GM19023 (cell line): ENCODE data around the gene BCAP31.
"Not testable (repeated sequence)": the region's sequence is repeated elsewhere in the genome, so short reads cannot be mapped to it uniquely, and the experiment has no call there.

Experiments used
- ATAC-seq: cut with Tn5 transposase; IDR thresholded peaks from one replicate; pipeline ENCODE4 v1.9.1; 2021; ENCODE audit warnings: mild to moderate bottlenecking, moderate library complexity; ENCODE audit not compliant: unreplicated experiment

BCAP31 gene

GRCh38 chrX:153685156-153685536 is 39.0 kb downstream of the BCAP31 start:
- ATAC-seq: no peak

DNA sequence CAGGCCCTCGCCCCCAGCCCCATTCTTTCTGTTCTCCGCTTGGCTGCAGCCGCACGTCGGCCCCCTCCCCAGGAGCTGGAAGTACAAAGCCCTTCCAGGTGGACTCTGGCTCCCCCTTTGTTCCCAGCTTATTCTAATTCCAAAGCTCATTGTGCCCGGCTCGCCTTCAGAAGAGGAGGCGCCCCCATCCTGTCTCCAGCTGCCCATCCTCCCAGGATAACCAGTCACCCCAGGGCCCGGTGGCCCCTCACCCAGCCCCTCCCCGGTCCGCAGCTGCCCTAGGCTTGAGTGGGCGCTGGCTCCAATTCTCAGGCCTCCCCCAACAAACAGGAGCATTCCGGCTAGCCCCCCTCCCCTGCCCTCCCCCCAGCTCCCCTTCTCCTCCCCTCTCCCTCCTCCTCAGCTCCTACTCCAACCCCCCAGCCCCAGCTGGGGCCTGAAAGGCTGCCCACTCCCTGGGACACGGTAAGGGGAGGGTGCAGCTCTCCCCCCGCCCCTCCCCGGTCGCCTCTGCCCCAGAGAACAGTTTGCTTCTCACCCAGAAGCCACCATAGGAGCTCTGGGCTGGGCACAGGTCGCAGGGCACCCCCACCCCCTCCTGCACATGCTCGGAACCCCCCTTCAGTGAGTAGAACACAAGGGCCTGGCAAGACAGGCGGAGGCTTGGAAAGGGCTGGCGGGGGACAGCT is 39.6 kb downstream of the BCAP31 start:
- ATAC-seq: no peak

- not testable (repeated sequence) for ATAC-seq
These were observed 40.7 kb downstream of the BCAP31 start for GRCh38 chrX:153683486-153683885.

DNA sequence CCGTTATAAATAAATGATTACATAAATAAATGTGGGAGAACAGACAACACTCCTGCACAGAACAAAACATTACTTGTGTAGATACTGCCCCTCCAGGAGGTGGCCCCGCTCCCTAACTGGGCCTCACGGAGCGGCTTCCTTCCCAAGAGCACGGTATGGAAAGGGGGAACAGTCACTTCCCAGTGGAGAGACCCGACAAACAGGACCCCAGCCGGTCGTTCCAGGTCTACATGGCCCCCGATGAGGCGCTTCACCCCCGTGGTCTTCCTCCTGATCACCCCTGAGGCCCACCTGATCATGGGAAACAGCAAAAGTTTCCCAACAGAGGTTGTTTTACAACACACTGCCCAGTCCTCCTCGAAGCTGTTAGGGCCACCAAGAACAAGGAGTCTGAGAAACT is 43.0 kb downstream of the BCAP31 start:
- ATAC-seq: no peak

GRCh38 chrX:153674219-153674851 is 49.9 kb downstream of the BCAP31 start:
- ATAC-seq: no peak

DNA sequence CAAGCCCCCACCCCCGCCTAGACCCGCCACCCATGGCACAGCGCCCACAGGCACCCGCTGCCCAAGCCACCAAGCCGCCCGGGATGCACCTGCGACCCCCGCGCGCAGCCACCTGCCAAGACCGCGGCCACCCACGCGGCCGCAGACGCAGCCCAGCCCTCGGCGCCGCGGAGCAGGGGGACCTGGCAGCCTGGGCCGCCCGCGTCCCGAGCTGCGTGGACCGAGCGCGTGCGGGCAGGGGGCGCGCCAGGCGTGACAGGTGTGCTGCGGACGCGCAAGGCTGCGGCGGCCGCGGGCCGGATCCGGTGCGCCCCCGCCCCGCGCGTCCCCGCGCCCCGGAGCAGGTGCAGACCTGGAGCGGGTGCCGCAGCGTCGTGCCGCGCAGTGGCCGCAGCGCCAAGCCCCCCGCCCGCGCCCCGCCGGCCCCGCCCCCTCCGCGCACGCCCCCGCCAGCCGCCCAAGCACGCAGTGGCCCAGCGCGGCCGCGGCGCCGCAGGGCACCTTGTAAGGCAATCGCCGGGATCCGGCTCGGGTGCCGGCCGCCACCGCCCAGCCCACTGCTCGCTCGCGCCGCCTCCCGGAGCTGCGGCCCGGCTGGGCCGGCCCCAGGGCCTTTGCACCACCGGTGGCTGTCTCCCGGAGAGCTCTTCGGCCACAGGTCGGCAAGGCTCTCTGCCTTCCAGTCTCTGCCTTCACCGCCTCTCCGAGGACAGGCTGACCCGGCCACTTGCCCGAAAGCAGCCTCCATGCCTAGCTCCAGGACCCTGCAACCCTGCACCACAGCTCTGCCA is 50.6 kb downstream of the BCAP31 start, which contains the start of gene PNCK:
PNCK (minus strand) TSS at position 386 of the 791 bp plus-strand sequence. CDS start 737 bp downstream, outside the sequence.
- no peak for ATAC-seq

DNA sequence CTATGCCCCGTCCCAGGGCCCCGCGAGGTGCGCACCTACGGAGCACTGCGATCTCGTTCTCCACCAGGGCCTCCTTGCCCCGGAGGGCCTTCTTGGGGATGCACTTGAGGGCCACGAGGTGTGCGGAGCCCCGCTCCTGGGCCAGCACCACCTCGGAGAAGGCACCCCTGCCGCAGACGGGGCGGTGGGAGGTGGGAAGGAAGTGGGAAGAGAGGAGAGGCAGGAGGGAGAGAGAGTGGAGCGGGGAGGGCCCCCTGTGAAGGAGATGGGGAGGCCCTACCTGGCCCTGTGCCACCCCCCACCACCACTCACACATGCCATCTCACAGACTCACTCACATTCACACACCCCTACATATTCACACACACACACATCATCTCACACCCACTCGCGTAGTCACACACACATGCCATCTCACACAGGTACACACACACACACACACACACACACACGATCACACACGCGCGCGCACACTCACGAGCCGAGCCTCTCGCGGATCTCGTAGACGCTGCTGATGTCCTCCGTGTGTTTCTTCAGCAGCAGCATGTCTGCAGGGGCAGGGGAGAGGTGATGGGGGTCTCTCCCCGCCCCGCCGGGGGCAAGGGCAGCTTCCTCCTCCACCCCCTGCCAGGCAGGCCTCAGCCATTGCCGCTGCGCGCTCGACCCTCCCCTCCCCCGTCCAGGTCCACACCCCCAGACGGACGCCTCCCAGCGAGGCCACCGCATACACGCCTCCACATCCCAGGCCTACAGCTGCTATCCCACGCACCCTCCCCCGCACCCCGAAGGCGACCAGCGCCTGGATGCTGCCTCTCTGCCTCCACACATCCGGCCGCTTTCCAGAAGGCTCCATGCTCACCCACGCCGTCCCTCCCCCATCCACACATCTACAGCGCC is 51.4 kb downstream of the BCAP31 start:
- ATAC-seq: no peak

DNA sequence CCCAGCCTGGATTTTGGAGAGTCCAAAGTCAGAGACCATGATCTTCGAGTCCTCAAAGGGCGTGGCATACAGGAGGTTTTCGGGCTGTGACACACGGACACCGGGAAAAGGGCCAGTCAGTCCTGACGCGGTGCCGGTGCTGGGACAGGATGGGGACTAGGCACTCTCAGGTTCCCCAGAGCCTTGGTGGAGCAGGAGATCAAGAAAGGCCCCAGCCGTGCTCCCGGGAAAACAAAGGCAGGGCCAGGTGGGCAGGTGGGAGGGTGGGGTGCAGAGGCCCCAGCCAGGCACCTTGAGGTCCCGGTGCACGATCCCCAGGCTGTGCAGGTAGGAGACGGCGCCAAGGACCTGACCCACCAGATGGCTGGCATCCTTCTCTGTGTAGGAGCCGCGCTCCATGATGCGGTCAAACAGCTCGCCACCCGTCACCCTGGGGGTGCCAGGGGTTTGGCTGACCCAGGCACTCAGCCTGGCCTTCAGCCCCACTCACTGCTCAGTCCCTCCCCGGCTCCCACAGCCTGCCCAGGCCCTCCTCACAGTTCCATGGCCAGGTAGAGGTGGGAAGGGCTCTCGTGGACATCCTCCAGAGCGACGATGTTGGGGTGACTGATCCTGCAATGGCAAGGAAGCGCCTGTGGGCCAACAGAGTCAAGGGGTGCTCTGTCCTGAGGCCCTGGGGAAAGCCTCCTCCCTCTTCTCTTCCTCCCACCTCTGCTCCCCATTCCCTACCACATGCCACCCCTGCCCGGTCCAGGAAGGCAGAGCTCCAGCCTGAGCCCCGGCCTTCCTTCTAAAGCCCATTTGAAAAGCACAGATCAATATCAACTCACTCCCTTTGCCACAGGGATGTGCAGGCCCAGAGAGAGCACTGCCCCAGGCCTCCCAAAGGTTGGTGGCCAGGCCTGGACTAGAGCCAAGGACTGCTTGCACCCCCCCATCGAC is 52.3 kb downstream of the BCAP31 start:
- ATAC-seq: no peak

GRCh38 chrX:153670748-153671588 is 53.2 kb downstream of the BCAP31 start:
- ATAC-seq: no peak

GRCh38 chrX:153669901-153670731 is 54.1 kb downstream of the BCAP31 start:
- ATAC-seq: no peak

- ATAC-seq: no peak
These were observed 54.9 kb downstream of the BCAP31 start for GRCh38 chrX:153669174-153669890.

- ATAC-seq: no peak
These were observed 55.6 kb downstream of the BCAP31 start for GRCh38 chrX:153668423-153669173.

- peak; percentile 52 for ATAC-seq
These were observed 56.2 kb downstream of the BCAP31 start for GRCh38 chrX:153667956-153668396.

GRCh38 chrX:153667281-153667955 is 56.8 kb downstream of the BCAP31 start:
- no peak for ATAC-seq

DNA sequence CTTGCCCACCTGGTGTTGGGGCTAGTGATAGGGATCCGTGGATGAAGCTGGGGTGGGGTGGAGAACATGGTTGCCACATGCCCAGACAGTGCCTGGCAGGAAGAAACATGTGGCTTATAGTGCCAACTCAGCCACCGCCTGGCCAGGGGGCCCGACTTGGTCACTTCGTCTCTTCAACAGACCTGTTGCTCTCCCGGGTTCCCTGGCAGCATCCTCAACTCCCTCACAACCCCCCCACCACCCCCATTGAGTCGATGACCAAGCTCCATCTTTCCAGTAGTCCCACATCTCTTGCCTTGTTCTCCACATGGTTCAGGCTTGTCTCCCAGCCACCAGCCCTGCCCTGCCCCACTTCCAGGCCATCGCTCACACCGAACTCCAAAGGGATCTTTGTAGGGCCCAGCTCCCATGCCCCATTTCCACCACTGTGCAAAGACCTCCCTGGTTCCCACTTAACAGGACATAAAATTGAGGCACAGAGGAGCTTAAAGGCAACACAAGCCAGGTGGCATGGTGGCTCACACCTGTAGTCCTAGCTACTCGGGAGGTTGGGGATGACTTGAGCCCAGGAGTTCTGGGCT is 58.4 kb downstream of the BCAP31 start:
- ATAC-seq: no peak

- ATAC-seq: no peak
These were observed 61.9 kb downstream of the BCAP31 start for GRCh38 chrX:153662266-153662665.
